GM12872 (cell line): Measurements from ENCODE around the gene SIRPD.

ENCODE experiments used
- TF ChIP-seq, protein P1 (sequence below): IDR thresholded peaks from 3 replicates; pipeline ENCODE4 v1.5.1; 2011; ENCODE audit warnings: low read depth, mild to moderate bottlenecking, low read length, moderate library complexity; ENCODE audit not compliant: insufficient read depth

SIRPD gene

DNA sequence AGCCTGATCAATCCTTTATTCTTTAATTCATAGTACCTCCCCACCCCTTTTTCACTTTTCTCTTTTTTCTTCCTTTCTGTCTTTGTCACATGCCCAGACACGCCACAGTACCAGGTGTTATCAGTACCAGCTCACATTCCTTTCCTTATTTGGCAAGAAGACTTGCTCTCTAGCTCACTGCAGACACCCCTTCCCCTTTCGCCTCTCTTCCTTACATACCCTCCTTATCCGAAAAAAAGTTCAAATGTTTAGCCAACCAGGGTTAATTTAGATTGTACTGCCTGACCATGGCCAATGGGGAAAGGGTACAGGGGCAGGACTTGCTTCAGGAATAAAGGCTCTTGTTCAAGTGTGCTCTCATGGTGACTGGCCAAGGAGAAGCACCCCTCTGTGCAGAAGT, 57.0 kb downstream of the SIRPD start:
- TF ChIP-seq, protein P1, sequence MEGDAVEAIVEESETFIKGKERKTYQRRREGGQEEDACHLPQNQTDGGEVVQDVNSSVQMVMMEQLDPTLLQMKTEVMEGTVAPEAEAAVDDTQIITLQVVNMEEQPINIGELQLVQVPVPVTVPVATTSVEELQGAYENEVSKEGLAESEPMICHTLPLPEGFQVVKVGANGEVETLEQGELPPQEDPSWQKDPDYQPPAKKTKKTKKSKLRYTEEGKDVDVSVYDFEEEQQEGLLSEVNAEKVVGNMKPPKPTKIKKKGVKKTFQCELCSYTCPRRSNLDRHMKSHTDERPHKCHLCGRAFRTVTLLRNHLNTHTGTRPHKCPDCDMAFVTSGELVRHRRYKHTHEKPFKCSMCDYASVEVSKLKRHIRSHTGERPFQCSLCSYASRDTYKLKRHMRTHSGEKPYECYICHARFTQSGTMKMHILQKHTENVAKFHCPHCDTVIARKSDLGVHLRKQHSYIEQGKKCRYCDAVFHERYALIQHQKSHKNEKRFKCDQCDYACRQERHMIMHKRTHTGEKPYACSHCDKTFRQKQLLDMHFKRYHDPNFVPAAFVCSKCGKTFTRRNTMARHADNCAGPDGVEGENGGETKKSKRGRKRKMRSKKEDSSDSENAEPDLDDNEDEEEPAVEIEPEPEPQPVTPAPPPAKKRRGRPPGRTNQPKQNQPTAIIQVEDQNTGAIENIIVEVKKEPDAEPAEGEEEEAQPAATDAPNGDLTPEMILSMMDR: no peak

DNA sequence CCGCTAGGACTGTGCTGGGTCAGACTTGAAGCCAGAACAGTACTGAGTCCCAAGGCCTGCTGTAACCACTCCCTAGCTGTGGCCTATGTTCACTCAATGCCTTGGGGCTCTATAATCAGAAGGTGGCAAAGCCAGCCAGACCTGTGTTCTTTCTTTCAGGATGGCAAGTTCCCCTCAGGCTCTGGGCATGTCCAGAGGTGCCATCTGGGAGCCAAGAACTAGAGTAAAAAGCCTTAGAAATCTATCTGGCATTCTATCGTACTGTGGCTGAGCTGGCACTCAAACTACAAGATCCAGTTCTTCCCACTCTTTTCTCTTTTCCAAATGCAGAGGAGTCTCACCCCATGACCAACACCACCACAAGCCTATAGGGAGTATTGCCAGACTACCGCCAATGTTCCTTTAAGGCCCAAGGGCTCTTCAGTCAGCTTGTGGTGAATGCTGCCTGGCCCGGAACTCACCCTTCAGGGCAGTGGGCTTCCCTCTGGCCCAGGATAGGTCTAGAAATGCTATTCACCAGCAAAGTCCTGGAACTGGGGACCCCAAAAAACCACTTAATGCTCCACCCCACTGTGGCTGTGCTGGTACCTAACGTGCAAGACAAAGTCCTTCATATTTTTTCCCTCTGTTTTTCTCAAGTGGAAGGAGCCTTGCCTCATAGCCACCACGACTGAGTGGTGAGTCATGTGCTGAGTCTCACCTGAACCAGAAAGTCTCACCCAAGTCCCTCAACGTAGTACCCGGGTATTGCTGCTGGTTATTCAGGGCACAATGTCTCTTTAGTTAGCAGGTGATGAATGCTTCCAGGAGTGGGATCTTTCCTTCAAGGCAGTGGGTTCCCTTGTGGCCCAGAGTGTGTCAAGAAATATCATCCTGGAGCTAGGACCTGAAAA, 57.7 kb downstream of the SIRPD start:
- TF ChIP-seq, protein P1: no peak

DNA sequence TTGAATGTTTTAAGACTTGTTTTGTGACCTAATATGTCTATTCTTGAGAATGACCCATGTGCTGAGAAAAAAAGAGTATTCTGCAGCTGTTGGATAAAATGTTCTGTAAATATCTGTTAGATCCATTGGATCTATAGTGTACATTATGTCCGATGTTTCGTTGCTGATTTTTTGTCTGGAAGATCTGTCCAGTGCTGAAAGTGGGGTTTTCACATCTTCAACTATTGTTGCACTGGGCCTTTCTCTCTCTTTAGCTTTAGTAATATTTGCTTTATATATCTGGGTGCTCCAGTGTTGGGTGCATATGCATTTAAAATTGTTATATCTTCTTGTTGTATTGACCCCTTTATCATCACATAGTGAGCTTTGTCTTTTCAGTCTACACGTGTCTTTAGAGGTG, 60.6 kb downstream of the SIRPD start:
- TF ChIP-seq, protein P1: no peak

DNA sequence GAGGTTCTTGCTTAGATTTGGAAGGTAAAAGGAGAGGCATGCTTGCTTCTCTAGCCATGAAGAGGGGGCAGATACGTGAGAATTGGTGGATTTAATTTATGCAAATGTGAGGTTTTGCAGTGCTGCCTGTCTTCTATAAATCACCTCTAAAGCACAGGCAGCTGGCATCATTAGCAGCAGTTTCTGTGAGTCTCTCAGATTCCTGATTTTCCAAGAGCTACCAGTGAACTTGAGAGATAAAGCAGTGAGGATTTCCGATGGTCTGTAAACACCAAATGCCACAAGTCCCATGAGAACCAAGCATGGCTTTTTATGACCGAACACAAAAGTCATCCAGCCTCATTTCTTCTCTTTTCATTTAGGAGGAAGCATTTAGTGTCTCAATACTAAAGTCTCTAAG, 63.1 kb downstream of the SIRPD start:
- TF ChIP-seq, protein P1: no peak

DNA sequence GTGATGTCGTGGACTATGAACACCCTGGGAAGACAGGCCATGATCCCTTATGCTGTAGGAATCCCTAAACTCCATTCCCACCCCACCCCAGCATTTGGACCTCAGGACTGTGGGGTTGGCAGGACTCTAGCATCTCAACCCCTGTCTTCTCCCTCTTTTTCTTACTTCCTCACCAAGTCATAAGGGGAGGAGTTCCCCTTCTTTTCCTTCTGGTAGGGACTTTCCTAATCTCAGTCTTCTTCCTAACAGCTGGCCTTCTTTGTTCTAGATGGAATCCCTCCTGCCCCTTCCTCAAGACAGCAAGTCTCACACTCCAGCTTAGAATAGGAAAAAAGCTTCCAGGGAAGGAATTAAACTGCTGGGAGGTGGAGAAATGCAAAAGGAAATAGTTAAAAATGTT, 64.0 kb downstream of the SIRPD start:
- TF ChIP-seq, protein P1: no peak

DNA sequence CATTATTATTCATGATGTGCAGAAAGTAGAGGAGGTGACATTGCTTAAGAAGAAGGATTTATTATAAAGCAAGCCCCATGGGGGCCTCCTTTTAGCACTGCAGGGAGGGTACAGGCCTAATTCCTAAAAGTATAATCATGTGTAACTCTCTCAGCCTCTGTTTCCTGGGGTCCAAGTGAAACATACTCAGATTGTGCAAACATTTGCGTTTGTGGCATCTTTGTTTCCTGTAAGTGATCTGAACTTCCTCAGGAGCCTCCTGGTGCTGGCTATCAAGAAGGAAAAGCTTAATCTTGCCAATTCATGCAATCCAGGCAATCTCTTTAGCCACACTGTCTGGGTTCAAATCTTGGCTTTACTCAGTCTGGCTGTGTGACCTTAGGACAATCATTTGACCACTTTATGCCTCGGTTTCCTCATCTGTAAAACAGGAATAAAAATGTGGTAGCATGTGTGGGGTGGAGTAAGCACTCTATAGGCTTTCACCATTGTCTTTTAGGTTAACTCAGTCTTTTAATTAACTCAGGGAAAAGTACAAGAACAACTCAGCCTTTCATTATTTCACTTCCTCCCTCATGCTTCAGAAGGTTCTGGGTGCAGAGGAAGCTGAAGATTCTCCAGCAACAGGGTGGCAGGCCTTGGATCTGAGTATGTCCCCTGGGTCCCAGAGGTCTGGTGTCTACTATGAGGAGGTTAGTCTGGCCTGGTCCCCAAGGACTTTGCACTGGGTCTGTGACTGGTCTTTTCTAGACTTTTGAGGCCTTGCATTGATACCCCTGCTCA, 65.5 kb downstream of the SIRPD start:
- TF ChIP-seq, protein P1: no peak

DNA sequence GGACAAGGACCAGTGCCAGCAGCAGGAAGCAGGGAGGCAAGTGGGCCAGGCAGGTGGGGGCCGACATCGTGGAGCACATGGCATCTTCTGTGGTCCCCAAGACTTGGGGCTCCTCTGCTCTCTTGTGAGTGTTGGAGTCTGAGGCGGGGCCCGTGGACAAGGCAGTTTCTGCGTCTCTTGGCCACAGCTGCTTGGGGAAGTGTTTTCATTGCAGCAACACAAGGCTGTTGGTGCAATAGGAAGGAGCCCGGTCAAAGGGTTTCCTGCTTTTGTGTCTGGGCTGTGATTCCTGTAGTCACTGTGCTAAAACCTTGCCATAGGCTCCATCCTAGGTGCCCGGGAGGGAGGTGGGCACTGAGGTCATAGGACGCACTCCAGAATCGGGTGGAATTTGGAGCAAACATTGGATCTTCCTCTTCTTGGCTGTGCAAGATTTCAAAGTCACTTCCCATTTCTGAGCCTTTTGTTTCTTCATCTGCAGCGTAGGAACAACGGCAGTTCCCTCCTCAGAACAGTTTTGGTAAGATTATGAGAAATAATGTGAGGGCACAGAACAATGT, 66.1 kb downstream of the SIRPD start, which contains the start of gene SIRPB2:
Gene SIRPB2 (minus strand): TSS at position 140 of the 560 bp plus-strand sequence. CDS start 61 bp downstream, at position 79.
- TF ChIP-seq, protein P1: no peak
